ENCODE data around the gene BAIAP2L1.

The BAIAP2L1 gene

GRCh38 chr7:98404840-98405239 is 4.0 kb upstream of the BAIAP2L1 start:
- POLR2A ChIA-PET = no interaction called here
- H3K27ac ChIP-seq (ENCODE audit: extremely low read depth, low read depth, low read length) = no peak overlapping the region

DNA sequence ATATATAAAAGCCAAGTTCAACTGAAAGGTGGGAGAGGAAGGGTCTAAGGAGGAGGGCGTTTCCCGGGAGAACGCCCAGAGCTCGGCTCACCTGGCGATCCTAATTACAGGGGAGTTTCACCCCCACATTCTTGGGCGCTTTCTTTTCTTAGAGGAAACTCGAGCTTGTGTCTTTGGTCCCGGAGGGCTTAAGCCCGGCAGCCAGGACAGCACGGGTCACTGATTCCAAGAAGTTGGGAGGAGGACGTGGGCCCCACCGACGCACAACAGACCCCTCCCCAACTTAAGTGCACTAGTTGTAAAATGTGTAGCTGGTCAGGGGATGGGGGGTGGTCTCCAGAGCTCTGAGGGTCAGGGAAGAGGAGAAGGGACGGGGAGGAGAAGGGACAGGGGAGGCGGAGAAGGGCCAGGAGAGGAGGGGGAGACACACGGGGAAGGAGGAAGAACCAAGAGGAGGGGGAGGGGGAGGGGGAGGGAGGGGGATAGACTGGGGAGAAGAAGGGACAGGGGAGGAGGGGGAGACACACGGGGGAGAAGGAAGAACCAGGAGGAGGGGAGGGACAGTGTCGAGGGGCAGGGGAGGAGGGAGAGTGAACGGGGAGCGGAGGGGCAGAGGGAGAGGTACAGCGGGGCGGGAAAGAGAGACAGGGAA is 874 bp downstream of the BAIAP2L1 start:
- H3K27ac ChIP-seq (ENCODE audit: extremely low read depth, low read depth, low read length) = peak overlapping the region; percentile 98
- POLR2A ChIA-PET = interaction anchor here (0.6 kb wide), 1 partner anchor 1115 kb away, joined by 3 read pairs; no protein-coding TSS in a partner anchor
- H3K36me3 ChIP-seq (ENCODE audit: control insufficient read depth in 2 of 2, insufficient read depth in 1 of 2, low read length in 2 of 2) = no peaks in the 10 kb centered on the region; a peak in 1 of 3 replicates
- no peaks in the 10 kb centered on the region for H3K9me3 ChIP-seq (ENCODE audit: control insufficient read depth, insufficient read depth, low read depth, low read length)
- H3K4me1 ChIP-seq (ENCODE audit: control insufficient read depth, insufficient read depth, low read length) = no peaks in the 10 kb centered on the region
- CTCF ChIA-PET = interaction anchor here (0.7 to 2.5 kb wide), 3 partner anchors 74 to 379 kb away, joined by 3 to 8 read pairs (median 4); no protein-coding TSS in a partner anchor
- TF ChIP-seq ZNF677 (tag by site-specific recombination; IDR thresholded peaks at IDR 0.05) (no peak), ZNF837 (tag by site-specific recombination; IDR thresholded peaks at IDR 0.05) (no peak), EGR2 (tag by site-specific recombination; IDR thresholded peaks at IDR 0.05; ENCODE audit: low read depth) (peak; percentile 7; the same call in 1 of the 2 replicates), MYNN (tag by site-specific recombination; IDR thresholded peaks at IDR 0.05; ENCODE audit: borderline replicate concordance) (no peak), ZNF423 (tag by site-specific recombination; IDR thresholded peaks at IDR 0.05) (no peak), SP2 (tag by site-specific recombination; IDR thresholded peaks at IDR 0.05) (peak; percentile 77), OVOL3 (tag by site-specific recombination; IDR thresholded peaks at IDR 0.05) (no peak), SALL2 (tag by site-specific recombination; IDR thresholded peaks at IDR 0.05; ENCODE audit: borderline replicate concordance) (no peak), ZFP69B (tag by site-specific recombination; IDR thresholded peaks at IDR 0.05) (peak; percentile 89), IKZF3 (tag by site-specific recombination; IDR thresholded peaks at IDR 0.05) (peak; percentile 61), FEZF1 (tag by site-specific recombination; IDR thresholded peaks at IDR 0.05) (no peak), ZFHX2 (tag by site-specific recombination; conservative IDR thresholded peaks at IDR 0.05) (peak; percentile 20; the same call in 1 of the 2 replicates), BCL11A (tag by site-specific recombination; IDR thresholded peaks at IDR 0.05; ENCODE audit: low read depth) (peak; percentile 17; the same call in 1 of the 2 replicates), ZNF692 (tag by site-specific recombination; IDR thresholded peaks at IDR 0.05) (peak; percentile 94), ZNF37A (tag by site-specific recombination; IDR thresholded peaks at IDR 0.05) (no peak), ZNF223 (tag by site-specific recombination; IDR thresholded peaks at IDR 0.05) (no peak), ZNF23 (tag by site-specific recombination; IDR thresholded peaks at IDR 0.05; ENCODE audit: borderline replicate concordance) (no peak), ZNF341 (tag by site-specific recombination; IDR thresholded peaks at IDR 0.05; ENCODE audit: low read depth) (peak; percentile 58), ZNF623 (tag by site-specific recombination; IDR thresholded peaks at IDR 0.05) (no peak), GFI1B (tag by site-specific recombination; IDR thresholded peaks at IDR 0.05) (no peak), ZNF48 (tag by site-specific recombination; IDR thresholded peaks at IDR 0.05) (no peak), ZNF416 (tag by site-specific recombination; IDR thresholded peaks at IDR 0.05) (no peak), PRDM1 (tag by site-specific recombination; IDR thresholded peaks at IDR 0.05) (peak; percentile 30), ZNF24 (tag by site-specific recombination; IDR thresholded peaks at IDR 0.05) (no peak)
- TF ChIP-seq, protein P1, sequence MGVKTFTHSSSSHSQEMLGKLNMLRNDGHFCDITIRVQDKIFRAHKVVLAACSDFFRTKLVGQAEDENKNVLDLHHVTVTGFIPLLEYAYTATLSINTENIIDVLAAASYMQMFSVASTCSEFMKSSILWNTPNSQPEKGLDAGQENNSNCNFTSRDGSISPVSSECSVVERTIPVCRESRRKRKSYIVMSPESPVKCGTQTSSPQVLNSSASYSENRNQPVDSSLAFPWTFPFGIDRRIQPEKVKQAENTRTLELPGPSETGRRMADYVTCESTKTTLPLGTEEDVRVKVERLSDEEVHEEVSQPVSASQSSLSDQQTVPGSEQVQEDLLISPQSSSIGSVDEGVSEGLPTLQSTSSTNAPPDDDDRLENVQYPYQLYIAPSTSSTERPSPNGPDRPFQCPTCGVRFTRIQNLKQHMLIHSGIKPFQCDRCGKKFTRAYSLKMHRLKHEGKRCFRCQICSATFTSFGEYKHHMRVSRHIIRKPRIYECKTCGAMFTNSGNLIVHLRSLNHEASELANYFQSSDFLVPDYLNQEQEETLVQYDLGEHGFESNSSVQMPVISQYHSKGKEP (tag by site-specific recombination; IDR thresholded peaks at IDR 0.05) = no peak
- TF ChIP-seq, protein P2, sequence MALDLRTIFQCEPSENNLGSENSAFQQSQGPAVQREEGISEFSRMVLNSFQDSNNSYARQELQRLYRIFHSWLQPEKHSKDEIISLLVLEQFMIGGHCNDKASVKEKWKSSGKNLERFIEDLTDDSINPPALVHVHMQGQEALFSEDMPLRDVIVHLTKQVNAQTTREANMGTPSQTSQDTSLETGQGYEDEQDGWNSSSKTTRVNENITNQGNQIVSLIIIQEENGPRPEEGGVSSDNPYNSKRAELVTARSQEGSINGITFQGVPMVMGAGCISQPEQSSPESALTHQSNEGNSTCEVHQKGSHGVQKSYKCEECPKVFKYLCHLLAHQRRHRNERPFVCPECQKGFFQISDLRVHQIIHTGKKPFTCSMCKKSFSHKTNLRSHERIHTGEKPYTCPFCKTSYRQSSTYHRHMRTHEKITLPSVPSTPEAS (tag by site-specific recombination; IDR thresholded peaks at IDR 0.05) = no peak
- H3K4me3 ChIP-seq (ENCODE audit: low read depth, low read length) = peak overlapping the region; percentile 55

More at GRCh38 chr7:98404840-98405239, 4.0 kb upstream of the BAIAP2L1 start:
- Histone ChIP-seq H3K4me1 (ENCODE audit: control insufficient read depth, insufficient read depth, low read length) (no peaks in the 10 kb centered on the region), H3K4me3 (ENCODE audit: low read depth, low read length) (no peak overlapping the region), H3K36me3 (ENCODE audit: control insufficient read depth in 2 of 2, insufficient read depth in 1 of 2, low read length in 2 of 2) (no peaks in the 10 kb centered on the region), H3K9me3 (ENCODE audit: control insufficient read depth, insufficient read depth, low read depth, low read length) (no peaks in the 10 kb centered on the region)
- no peak for TF ChIP-seq ZNF140 (tag by site-specific recombination; IDR thresholded peaks at IDR 0.05)
- CTCF ChIA-PET = interaction anchor here (0.9 to 1.6 kb wide), 2 partner anchors 16 to 432 kb away, joined by 3 to 4 read pairs; no protein-coding TSS in a partner anchor
